H1 (cell line): Measurements from ENCODE around the gene NPHP4. TPM values are rescaled to one million over a fixed set of nuclear protein-coding genes. Genes with fewer than 3 reads are reported as not detected.

ENCODE experiments used
- CTCF ChIA-PET: fragments of 300-600 bp; sonication (Branson Sonifier 250); formaldehyde crosslinking; loops from one replicate; lab custom pipeline; 2021; ENCODE audit not compliant: partially characterized antibody; lab: Charles Lee
- POLR2A ChIA-PET: fragments of 300-600 bp; sonication (Branson Sonifier 250); formaldehyde crosslinking; loops from one replicate; lab custom pipeline; 2021; ENCODE audit warnings: inconsistent platforms; ENCODE audit not compliant: partially characterized antibody; lab: Charles Lee
- DNase-seq, 2 experiments: peaks; one replicate each; pipeline versions ENCODE4 v3.0.0 to v3.0.0-alpha.2; 2010 to 2022; ENCODE audit warnings: low spot score in 2 of 2, low read depth in 1 of 2, mixed read lengths in 1 of 2
- FAIRE-seq: peaks from 2 replicates; lab custom pipeline; 2011; peaks lifted over from hg19 to GRCh38; lab: Jason Lieb, UNC
- H2AFZ ChIP-seq: 2 replicates; pipeline ENCODE4 v1.8.1; 2012; ENCODE audit warnings: low read length, inconsistent platforms
- H2AK5ac ChIP-seq: 2 replicates; pipeline ENCODE4 v1.6.1; 2013; ENCODE audit warnings: low read depth, low read length
- H2BK120ac ChIP-seq: replicated peaks from 2 replicates; pipeline ENCODE3; 2013; ENCODE audit warnings: low read depth, low read length, inconsistent platforms
- H2BK12ac ChIP-seq: 2 replicates; pipeline ENCODE4 v1.6.1; 2013; ENCODE audit warnings: low read depth, low read length
- H2BK15ac ChIP-seq: 2 replicates; pipeline ENCODE4 v1.6.1; 2013; ENCODE audit warnings: low read length
- H2BK20ac ChIP-seq: 2 replicates; pipeline ENCODE4 v1.6.1; 2013; ENCODE audit warnings: low read length
- H2BK5ac ChIP-seq: 2 replicates; pipeline ENCODE4 v1.6.1; 2013; ENCODE audit warnings: low read depth, low read length
- H3K14ac ChIP-seq: 2 replicates; pipeline ENCODE4 v1.6.1; 2013; ENCODE audit warnings: inconsistent platforms; ENCODE audit not compliant: insufficient read length
- H3K18ac ChIP-seq: 2 replicates; pipeline ENCODE4 v1.6.1; 2013; ENCODE audit warnings: low read length; ENCODE audit errors: extremely low read depth
- H3K23ac ChIP-seq: 2 replicates; pipeline ENCODE4 v1.6.1; 2013; ENCODE audit warnings: inconsistent platforms; ENCODE audit not compliant: insufficient read length
- H3K23me2 ChIP-seq: 2 replicates; pipeline ENCODE4 v1.6.1; 2013; ENCODE audit warnings: low read depth, low read length
- H3K27ac ChIP-seq: 2 replicates; pipeline ENCODE4 v1.6.1; 2011; ENCODE audit warnings: low read depth, low read length, inconsistent platforms
- H3K27me3 ChIP-seq, 4 experiments: replicated peaks in 1 of 4; 1 replicate in 1 of 4; 2 replicates in 3 of 4; pipeline versions ENCODE4 v1.6.1 to v1.8.1; 2011 to 2013; ENCODE audit warnings: low read length in 3 of 4, mild to moderate bottlenecking in 3 of 4, inconsistent platforms in 2 of 4, mixed read lengths in 2 of 4, moderate library complexity in 1 of 4; ENCODE audit not compliant: control insufficient read depth in 3 of 4, insufficient read depth in 3 of 4; ENCODE audit errors: extremely low read depth in 1 of 4
- H3K36me3 ChIP-seq, 4 experiments: 2 replicates each; pipeline versions ENCODE4 v1.6.1 to v1.8.1; 2011 to 2013; ENCODE audit warnings: mild to moderate bottlenecking in 4 of 4, low read length in 3 of 4, moderate library complexity in 2 of 4, control low read depth in 1 of 4, inconsistent platforms in 1 of 4; ENCODE audit not compliant: insufficient read depth in 4 of 4, control insufficient read depth in 2 of 4
- H3K4ac ChIP-seq: replicated peaks from 2 replicates; pipeline ENCODE3; 2013; ENCODE audit warnings: low read length, low read depth, mixed read lengths, inconsistent platforms; ENCODE audit not compliant: insufficient read length
- H3K4me1 ChIP-seq, 4 experiments: replicated peaks in 1 of 4; 1 replicate in 1 of 4; 2 replicates in 3 of 4; pipeline versions ENCODE4 v1.6.1 to v1.8.1; 2011 to 2013; ENCODE audit warnings: low read length in 3 of 4, inconsistent platforms in 2 of 4, mixed read lengths in 1 of 4; ENCODE audit not compliant: insufficient read depth in 4 of 4, control insufficient read depth in 3 of 4
- H3K4me2 ChIP-seq, 2 experiments: 2 replicates each; pipeline versions ENCODE4 v1.6.1 to v1.8.1; 2011 to 2013; ENCODE audit warnings: low read depth in 2 of 2, low read length in 2 of 2, control low read depth in 1 of 2, inconsistent platforms in 1 of 2, mild to moderate bottlenecking in 1 of 2; ENCODE audit not compliant: insufficient read depth in 1 of 2
- H3K4me3 ChIP-seq, 4 experiments: fragments of 200-600, 300-600 bp in 1 of 4; sonication (generic), shearing (Covaris generic), sonication (Bioruptor Twin) in 1 of 4; 2 replicates each; pipeline versions ENCODE4 v1.5.1 to v1.8.1; 2011 to 2016; ENCODE audit warnings: low read length in 4 of 4, low read depth in 3 of 4, control low read depth in 2 of 4, inconsistent platforms in 2 of 4, mild to moderate bottlenecking in 2 of 4, mixed read lengths in 1 of 4, moderate library complexity in 1 of 4; ENCODE audit not compliant: insufficient read depth in 2 of 4; ENCODE audit errors: extremely low read depth in 1 of 4
- H3K56ac ChIP-seq: replicated peaks from 2 replicates; pipeline ENCODE3; 2013; ENCODE audit warnings: low read depth, mild to moderate bottlenecking, mixed read lengths, low read length, inconsistent platforms; ENCODE audit not compliant: insufficient read length
- H3K79me1 ChIP-seq: 2 replicates; pipeline ENCODE4 v1.6.1; 2013; ENCODE audit warnings: low read depth, low read length, control low read depth
- H3K79me2 ChIP-seq, 2 experiments: 2 replicates each; pipeline versions ENCODE4 v1.6.1 to v1.8.1; 2012 to 2013; ENCODE audit warnings: low read length in 2 of 2, mild to moderate bottlenecking in 2 of 2, inconsistent platforms in 1 of 2; ENCODE audit not compliant: insufficient read depth in 2 of 2, control insufficient read depth in 1 of 2
- H3K9ac ChIP-seq, 4 experiments: replicated peaks in 1 of 4; 1 replicate in 1 of 4; 2 replicates in 3 of 4; pipeline versions ENCODE4 v1.6.1 to v1.8.1; 2011 to 2013; ENCODE audit warnings: low read depth in 3 of 4, low read length in 3 of 4, control low read depth in 2 of 4, mild to moderate bottlenecking in 2 of 4, moderate library complexity in 2 of 4, inconsistent platforms in 1 of 4; ENCODE audit errors: extremely low read depth in 1 of 4
- H3K9me3 ChIP-seq, 2 experiments: 2 replicates each; pipeline versions ENCODE4 v1.6.1 to v1.8.1; 2012 to 2013; ENCODE audit warnings: mild to moderate bottlenecking in 2 of 2, moderate library complexity in 2 of 2, control low read depth in 1 of 2, inconsistent platforms in 1 of 2, low read depth in 1 of 2, low read length in 1 of 2, mixed read lengths in 1 of 2; ENCODE audit not compliant: insufficient read depth in 2 of 2
- H4K20me1 ChIP-seq, 2 experiments: replicated peaks in 1 of 2; 2 replicates each; pipeline versions ENCODE3 to v1.8.1; 2011 to 2013; ENCODE audit warnings: inconsistent platforms in 2 of 2, low read length in 2 of 2, mild to moderate bottlenecking in 1 of 2; ENCODE audit not compliant: insufficient read depth in 2 of 2, control insufficient read depth in 1 of 2
- H4K5ac ChIP-seq: 2 replicates; pipeline ENCODE4 v1.6.1; 2013; ENCODE audit warnings: low read length, low read depth, mixed read lengths, inconsistent platforms; ENCODE audit not compliant: insufficient read length
- H4K8ac ChIP-seq: 2 replicates; pipeline ENCODE4 v1.8.0; 2013; ENCODE audit warnings: mild to moderate bottlenecking, moderate library complexity, low read length, inconsistent platforms; ENCODE audit not compliant: insufficient read depth; ENCODE audit errors: extremely low read depth
- H4K91ac ChIP-seq: replicated peaks from 2 replicates; pipeline ENCODE3; 2013; ENCODE audit warnings: low read length, mixed read lengths, inconsistent platforms; ENCODE audit not compliant: insufficient read length
- CHD1 ChIP-seq: IDR thresholded peaks from 2 replicates; pipeline ENCODE4 v1.6.1; 2012; ENCODE audit warnings: low read depth, low read length, improper control_type of control experiment
- HDAC2 ChIP-seq, 2 experiments: fragments of 300-600 bp in 1 of 2; sonication (generic) in 1 of 2; IDR thresholded peaks; 2 replicates each; pipeline ENCODE4 v1.6.1; 2011 to 2012; ENCODE audit warnings: low read depth in 2 of 2, low read length in 2 of 2, mild to moderate bottlenecking in 2 of 2, moderate library complexity in 2 of 2, borderline replicate concordance in 1 of 2, inconsistent platforms in 1 of 2
- KDM1A ChIP-seq: fragments of 200-600, 300-600 bp; sonication (generic); IDR thresholded peaks from 2 replicates; pipeline ENCODE4 v1.7.1; 2016; ENCODE audit warnings: mild to moderate bottlenecking, low read length, borderline replicate concordance
- KDM4A ChIP-seq: IDR thresholded peaks from one replicate; pipeline ENCODE4 v1.7.1; 2012; ENCODE audit warnings: low read depth, mild to moderate bottlenecking, moderate library complexity, low read length, inconsistent platforms; ENCODE audit not compliant: severe bottlenecking
- MAFK ChIP-seq: IDR thresholded peaks from 2 replicates; pipeline ENCODE4 v1.6.1; 2012; ENCODE audit warnings: low read depth, mild to moderate bottlenecking, improper control_type of control experiment, low read length
- RAD21 ChIP-seq, 2 experiments: IDR thresholded peaks in 1 of 2; conservative IDR thresholded peaks in 1 of 2; 2 replicates each; pipeline ENCODE4 v1.6.1; 2011; ENCODE audit warnings: low read depth in 2 of 2, low read length in 2 of 2, improper control_type of control experiment in 1 of 2, inconsistent platforms in 1 of 2, mild to moderate bottlenecking in 1 of 2, moderate library complexity in 1 of 2
- RNF2 ChIP-seq: fragments of 200-900, 300-1000 bp; sonication (generic); IDR thresholded peaks from 2 replicates; pipeline ENCODE4 v1.7.1; 2016; ENCODE audit warnings: borderline replicate concordance, low read depth, mild to moderate bottlenecking, antibody characterized with exemption, low read length; ENCODE audit not compliant: poor library complexity, severe bottlenecking; ENCODE audit errors: missing control alignments
- SAP30 ChIP-seq: fragments of 300-600 bp; sonication (generic); IDR thresholded peaks from 2 replicates; pipeline ENCODE4 v1.7.1; 2012; ENCODE audit warnings: low read length, moderate library complexity, mild to moderate bottlenecking, inconsistent platforms; ENCODE audit not compliant: insufficient read depth, insufficient replicate concordance
- SP1 ChIP-seq: IDR thresholded peaks from 2 replicates; pipeline ENCODE4 v1.6.1; 2011; ENCODE audit warnings: low read depth, low read length
- TAF1 ChIP-seq: IDR thresholded peaks from 2 replicates; pipeline ENCODE4 v1.6.1; 2011; ENCODE audit warnings: mild to moderate bottlenecking, low read depth, low read length
- TBP ChIP-seq: IDR thresholded peaks from 2 replicates; pipeline ENCODE4 v1.6.1; 2011; ENCODE audit warnings: low read depth, low read length, improper control_type of control experiment
- WGBS, 2 experiments: shearing (Covaris generic) in 1 of 2; methylation state at CpG; one replicate each; pipeline versions ENCODE4 v1.1.6 to v1.1.7; 2013 to 2015; ENCODE audit warnings: low lambda C conversion rate in 2 of 2, mixed read lengths in 2 of 2, inconsistent platforms in 1 of 2, low coverage in 1 of 2, missing lambda C conversion rate in 1 of 2; ENCODE audit not compliant: insufficient replicate concordance in 2 of 2, insufficient coverage in 1 of 2, insufficient read length in 1 of 2; ENCODE audit errors: extremely low coverage in 1 of 2, missing lambda C conversion rate in 1 of 2; 5-methylcytosine and 5-hydroxymethylcytosine counted together
- polyA plus RNA-seq, 7 experiments: library from polyadenylated mRNA; depleted of rRNA in 3 of 7; stranded (reverse) in 5 of 7; unstranded in 2 of 7; fragments of >200 nt in 5 of 7; fragments of 200-250 nt in 2 of 7; gene quantifications; 1 replicate in 5 of 7; 2 replicates in 1 of 7; 4 replicates in 1 of 7; pipeline versions ENCODE4 v1.2.1 to v1.2.3, GENCODE V29; 2011 to 2013; ENCODE audit warnings: missing spikeins in 2 of 7, mixed read lengths in 2 of 7
- total RNA-seq: library from RNA; stranded (reverse); fragmentation: NEBNext Ultra II Directional; extraction: Animal tissue kit (Norgen Biotek cat#: 25700); gene quantifications from 2 replicates; pipeline ENCODE4 v1.2.1, GENCODE V29; 2021

Gene NPHP4
- total and polyA plus RNA-seq, 2 of the 8 experiments (the other 6 are each of a cell fraction or from before 2014, with no cell fraction given): 5.8 to 14.0 TPM

DNA sequence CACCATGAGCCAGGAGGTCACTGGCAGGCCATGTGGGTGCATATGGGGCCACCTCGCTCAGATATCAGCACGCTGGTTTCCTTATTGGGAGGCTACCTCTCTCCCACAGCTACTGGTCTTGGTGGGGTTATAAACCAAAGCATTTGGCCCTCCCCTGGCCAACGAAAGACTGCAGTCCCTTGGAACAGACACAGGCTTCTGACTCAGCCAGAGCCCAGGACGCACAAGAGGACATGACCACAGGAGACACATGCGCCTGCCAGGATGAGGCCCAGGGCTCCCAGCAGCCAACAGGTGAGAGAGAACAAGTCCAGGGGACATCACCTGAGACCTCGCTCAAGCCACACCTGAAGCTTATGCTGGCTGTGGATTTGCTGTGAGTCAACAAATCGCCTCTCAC is 13.8 kb downstream of the NPHP4 start:
- H4K5ac ChIP-seq: no peak overlapping the region
- peaks cover 6 to 13% (median 9%) of the 10 kb centered on the region in 4 experiments for H3K4me1 ChIP-seq
- H2BK20ac ChIP-seq: no peak overlapping the region
- H3K56ac ChIP-seq: no peak overlapping the region
- H2BK5ac ChIP-seq: no peak overlapping the region
- H3K9ac ChIP-seq: no peak overlapping the region
- peaks cover 2% of the 10 kb centered on the region; the same call in 1 of the 2 replicates for H3K23me2 ChIP-seq
- H3K4me3 ChIP-seq: no peak overlapping the region
- H3K9me3 ChIP-seq: no peaks in the 10 kb centered on the region; a peak in 1 of 4 replicates
- no peak overlapping the region for H3K18ac ChIP-seq
- ChIA-PET CTCF (interaction anchor here (1.6 kb wide), 1 partner anchor 11 kb away, joined by 5 read pairs; no protein-coding TSS in a partner anchor), POLR2A (no interaction called here)
- no peaks in the 10 kb centered on the region for H3K36me3 ChIP-seq
- H3K79me1 ChIP-seq: no peaks in the 10 kb centered on the region
- H3K4me2 ChIP-seq: no peak overlapping the region
- DNase-seq (no peak), FAIRE-seq (no peak)
- no peak overlapping the region for H3K14ac ChIP-seq
- peaks cover 0 to 3% of the 10 kb centered on the region in 2 experiments for H4K20me1 ChIP-seq
- H3K27ac ChIP-seq: no peak overlapping the region
- no peak overlapping the region for H3K4ac ChIP-seq
- no peak overlapping the region for H2AFZ ChIP-seq
- no peaks in the 10 kb centered on the region for H3K27me3 ChIP-seq
- no peak overlapping the region for H2BK12ac ChIP-seq
- H3K23ac ChIP-seq: no peak overlapping the region
- no peak for TF ChIP-seq RAD21 (IDR thresholded peaks at IDR 0.05 in 1 of 2, conservative IDR thresholded peaks at IDR 0.05 in 1 of 2; ENCODE audit: low read depth in 2 of 2, low read length in 2 of 2)
- no peak for TF ChIP-seq RNF2
- no peak for TF ChIP-seq HDAC2 (IDR thresholded peaks at IDR 0.05; ENCODE audit: borderline replicate concordance in 1 of 2, low read depth in 2 of 2, low read length in 2 of 2)
- TF ChIP-seq SAP30: no peak
- no peak for TF ChIP-seq KDM1A
- no peak for TF ChIP-seq CHD1
- no peak for TF ChIP-seq KDM4A
- no peak for TF ChIP-seq SP1
- no peak for TF ChIP-seq MAFK
- no peak for TF ChIP-seq TBP
- no peak for TF ChIP-seq TAF1
- H4K8ac ChIP-seq: no peak overlapping the region
- no peak overlapping the region for H2BK15ac ChIP-seq
- no peaks in the 10 kb centered on the region for H3K79me2 ChIP-seq
- H4K91ac ChIP-seq: no peak overlapping the region
- no peak overlapping the region for H2AK5ac ChIP-seq
- H2BK120ac ChIP-seq: no peak overlapping the region
- 72% methylated on average over 7 of the region's 7 CpGs; no CpG with 5 or more reads in 1 of the 2 experiments for WGBS, 2 experiments
